Right atrium auricular region (tissue), 2 donors: ENCODE data around the gene MICAL2. TPM values are rescaled to one million over a fixed set of nuclear protein-coding genes. Genes with fewer than 3 reads are reported as not detected.
A peak's percentile ranks its signal among the peaks of the same experiment; 100 is the strongest.

Experiments used
- DNase-seq: peaks from one replicate; pipeline ENCODE4 v3.0.0-alpha.2; 2019; ENCODE audit warnings: low spot score
- H3K27ac ChIP-seq, 2 donors: fragments of 200-600 bp; sonication (generic); 1 replicate in 1 of 2; 2 replicates in 1 of 2; pipeline ENCODE4 v1.5.1; 2016 to 2019
- H3K27me3 ChIP-seq, 2 donors: fragments of 200-600 bp; sonication (generic); one replicate each; pipeline versions ENCODE4 v1.5.1 to v1.6.0; 2017 to 2019
- H3K36me3 ChIP-seq: fragments of 200-600 bp; sonication (generic); one replicate; pipeline ENCODE4 v1.5.1; 2016
- H3K4me1 ChIP-seq, 2 donors: fragments of 200-600 bp; sonication (generic); one replicate each; pipeline versions ENCODE4 v1.5.1 to v1.6.0; 2017 to 2019
- H3K4me3 ChIP-seq, 2 donors: fragments of 200-600 bp; sonication (generic); 1 replicate in 1 of 2; 2 replicates in 1 of 2; pipeline ENCODE4 v1.5.1; 2017 to 2019; ENCODE audit warnings: mild to moderate bottlenecking in 1 of 2, moderate library complexity in 1 of 2
- H3K9me3 ChIP-seq, 2 donors: fragments of 200-600 bp; sonication (generic); one replicate each; pipeline ENCODE4 v1.5.1; 2019
- CTCF ChIP-seq, 2 donors: fragments of 200-600 bp; sonication (generic); IDR thresholded peaks; one replicate each; pipeline ENCODE4 v1.5.1; 2019; ENCODE audit warnings: antibody characterized with exemption in 2 of 2
- total RNA-seq, 2 donors: library from RNA; depleted of rRNA; stranded (reverse); fragments of >200 nt; gene quantifications; one replicate each; pipeline ENCODE4 v1.1.0, GENCODE V29; 2016

MICAL2 gene
- total RNA-seq, 2 donors from 2014 or later: 77.6 to 84.5 TPM

GRCh38 chr11:12229450-12230229, 119.2 kb downstream of the MICAL2 start:
- H3K27ac ChIP-seq: peak overlapping the region; percentile 47 to 76

GRCh38 chr11:12232160-12232559, 121.8 kb downstream of the MICAL2 start:
- Histone ChIP-seq H3K4me3 (no peak overlapping the region), H3K9me3 (no peaks in the 10 kb centered on the region), H3K27ac (peak overlapping the region in 1 of 2 donors; percentile 73), H3K36me3 (peaks cover 37% of the 10 kb centered on the region), H3K27me3 (no peaks in the 10 kb centered on the region), H3K4me1 (peaks cover 0 to 33% of the 10 kb centered on the region in 2 donors)
- no peak for DNase-seq
- no peak for TF ChIP-seq CTCF (IDR thresholded peaks at IDR 0.05)

More at GRCh38 chr11:12229450-12230229, 119.2 kb downstream of the MICAL2 start:
- Histone ChIP-seq H3K36me3 (peaks cover 61% of the 10 kb centered on the region), H3K4me3 (no peak overlapping the region), H3K4me1 (peaks cover 0 to 14% of the 10 kb centered on the region in 2 donors), H3K9me3 (no peaks in the 10 kb centered on the region), H3K27me3 (no peaks in the 10 kb centered on the region)
- DNase-seq: no peak
- TF ChIP-seq CTCF (IDR thresholded peaks at IDR 0.05): no peak

GRCh38 chr11:12232817-12233601, 122.6 kb downstream of the MICAL2 start:
- H3K9me3 ChIP-seq: no peaks in the 10 kb centered on the region
- H3K27ac ChIP-seq: peak overlapping the region; percentile 72 to 73
- peaks cover 28% of the 10 kb centered on the region for H3K36me3 ChIP-seq
- H3K27me3 ChIP-seq: no peaks in the 10 kb centered on the region
- no peak for DNase-seq
- H3K4me1 ChIP-seq: peaks cover 0 to 41% of the 10 kb centered on the region in 2 donors
- H3K4me3 ChIP-seq: no peak overlapping the region
- no peak for TF ChIP-seq CTCF (IDR thresholded peaks at IDR 0.05)

- Histone ChIP-seq H3K4me1 (peaks cover 0 to 41% of the 10 kb centered on the region in 2 donors), H3K27me3 (no peaks in the 10 kb centered on the region), H3K27ac (peak overlapping the region; percentile 72 to 73), H3K9me3 (no peaks in the 10 kb centered on the region), H3K4me3 (no peak overlapping the region), H3K36me3 (peaks cover 23% of the 10 kb centered on the region)
- TF ChIP-seq CTCF (IDR thresholded peaks at IDR 0.05): no peak
- DNase-seq: no peak
These were observed 123.2 kb downstream of the MICAL2 start for GRCh38 chr11:12233602-12233925.

GRCh38 chr11:12234221-12234620, 123.8 kb downstream of the MICAL2 start:
- peak overlapping the region; percentile 72 to 73 for H3K27ac ChIP-seq
- DNase-seq: no peak
- no peaks in the 10 kb centered on the region for H3K27me3 ChIP-seq
- peaks cover 0 to 36% of the 10 kb centered on the region in 2 donors for H3K4me1 ChIP-seq
- peaks cover 18% of the 10 kb centered on the region for H3K36me3 ChIP-seq
- H3K4me3 ChIP-seq: no peak overlapping the region
- no peak for TF ChIP-seq CTCF (IDR thresholded peaks at IDR 0.05)
- H3K9me3 ChIP-seq: no peaks in the 10 kb centered on the region
